Activated naive CD4-positive, alpha-beta T cell treated with anti-CD3 and anti-CD28 coated beads, Interleukin-2, amount 10 ng/mL, durations not matched to agents 7 days and 5 days (primary cell): ENCODE results near the gene ARL6IP4.

Experiments used
- CTCF ChIA-PET: fragments of 350-600 bp; sonication (Branson Sonifier 250); formaldehyde crosslinking; loops from one replicate; lab custom pipeline; 2021; ENCODE audit warnings: antibody characterized with exemption; lab: Charles Lee
- DNase-seq: peaks from one replicate; pipeline ENCODE4 v3.0.0-alpha.2; 2020
- H3K27ac Mint-ChIP-seq: one replicate; pipeline ENCODE4 v1.8.0; 2021; ENCODE audit warnings: mild to moderate bottlenecking, moderate library complexity, mixed read lengths
- H3K27me3 Mint-ChIP-seq: one replicate; pipeline ENCODE4 v1.8.0; 2021; ENCODE audit warnings: mild to moderate bottlenecking, mixed read lengths
- H3K36me3 Mint-ChIP-seq: one replicate; pipeline ENCODE4 v1.8.0; 2021; ENCODE audit warnings: mixed read lengths
- H3K4me1 Mint-ChIP-seq: one replicate; pipeline ENCODE4 v1.8.0; 2021; ENCODE audit warnings: mixed read lengths
- H3K4me3 Mint-ChIP-seq: one replicate; pipeline ENCODE4 v1.8.0; 2021; ENCODE audit warnings: mild to moderate bottlenecking, moderate library complexity, mixed read lengths
- H3K9me3 Mint-ChIP-seq: one replicate; pipeline ENCODE4 v1.8.0; 2021; ENCODE audit warnings: mixed read lengths

Gene ARL6IP4

DNA sequence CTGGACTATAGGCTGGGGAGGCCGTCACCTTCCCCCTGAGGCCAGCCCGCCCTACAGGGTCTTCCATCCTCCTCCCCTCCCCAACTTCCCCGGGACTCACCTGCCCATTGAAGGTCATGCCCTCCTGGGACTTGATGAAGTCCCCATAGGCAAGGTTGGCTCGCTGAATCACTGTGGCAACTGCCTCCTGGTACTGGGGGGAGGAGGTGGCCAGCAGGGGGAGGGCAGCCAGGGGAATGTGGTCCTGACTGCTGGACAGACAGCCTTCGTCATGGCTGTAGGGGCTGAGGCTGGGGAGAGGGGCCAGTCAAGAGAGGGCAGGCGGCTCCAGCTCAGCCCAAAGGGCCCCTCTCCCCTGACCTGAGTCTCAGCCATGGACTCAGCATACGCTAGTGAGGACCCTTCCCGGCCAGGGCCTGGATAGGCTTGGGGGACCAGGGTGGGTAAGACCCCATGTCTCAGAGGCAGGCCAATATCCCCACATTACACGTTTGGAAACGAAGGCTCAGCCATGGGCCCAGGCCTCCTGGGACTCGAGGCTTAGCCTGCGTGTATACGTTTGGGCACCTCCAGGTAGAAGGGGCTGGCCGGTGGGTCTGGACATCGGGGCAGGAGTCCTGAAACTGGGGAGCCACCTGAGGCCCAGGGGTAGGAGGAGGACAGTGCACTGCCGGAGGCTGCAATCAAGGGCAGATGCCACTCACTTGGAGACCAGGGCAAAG, 16.3 kb downstream of the ARL6IP4 start:
- H3K36me3 Mint-ChIP-seq, result peaks cover 1% of the 10 kb centered on the region
- CTCF ChIA-PET, result no interaction called here
- H3K4me3 Mint-ChIP-seq, result no peak overlapping the region
- no peaks in the 10 kb centered on the region for H3K4me1 Mint-ChIP-seq
- no peaks in the 10 kb centered on the region for H3K9me3 Mint-ChIP-seq
- no peak for DNase-seq
- peak overlapping the region; percentile 19 for H3K27ac Mint-ChIP-seq
- no peaks in the 10 kb centered on the region for H3K27me3 Mint-ChIP-seq

DNA sequence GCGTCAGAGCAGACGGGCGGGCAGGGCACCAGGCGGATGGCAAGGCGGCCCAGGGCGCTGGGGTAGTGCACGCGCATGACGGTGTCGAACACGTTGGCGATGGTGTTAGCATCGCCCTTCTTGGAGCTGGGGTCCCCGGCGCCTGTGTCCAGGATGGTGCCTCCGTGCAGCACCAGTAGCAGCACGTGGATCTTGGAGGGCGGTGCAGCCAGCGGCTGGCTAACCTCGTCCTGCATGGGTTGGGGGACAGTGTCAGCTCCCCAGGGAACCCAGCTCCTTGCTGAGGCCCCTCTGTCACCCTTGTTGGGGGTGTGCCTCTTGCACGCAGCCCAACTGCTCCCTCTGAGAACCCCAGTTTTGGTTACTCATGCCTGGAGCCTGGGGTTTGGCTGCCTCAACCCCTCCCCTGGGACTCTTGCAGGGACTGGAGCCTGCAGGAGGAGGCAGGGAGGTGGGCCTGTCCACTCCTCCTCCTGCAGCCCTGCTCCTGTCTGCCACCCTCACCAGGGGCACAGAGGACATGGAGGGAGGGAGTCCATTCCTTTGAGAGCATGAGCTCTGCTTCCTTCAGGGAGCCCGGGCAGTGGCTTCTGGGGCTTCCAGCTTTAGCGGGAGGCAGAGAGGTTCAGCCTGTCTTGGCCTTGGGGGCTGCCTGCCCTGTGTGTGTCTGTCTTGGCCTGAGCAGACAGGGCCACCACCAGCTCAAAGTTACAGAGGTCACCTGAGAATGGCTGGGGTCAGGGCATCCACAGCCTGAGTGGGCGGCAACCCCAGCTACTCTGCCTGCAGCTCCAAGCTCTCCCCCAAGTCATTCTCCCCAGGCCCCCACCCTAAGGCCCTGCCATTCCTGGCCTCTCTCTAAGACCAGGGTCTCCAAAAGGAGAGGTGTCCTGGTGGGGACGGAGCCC, 17.1 kb downstream of the ARL6IP4 start:
- H3K27ac Mint-ChIP-seq, result peak overlapping the region; percentile 19
- H3K9me3 Mint-ChIP-seq, result no peaks in the 10 kb centered on the region

GRCh38 chr12:122998316-122998715, 17.8 kb downstream of the ARL6IP4 start:
- no peaks in the 10 kb centered on the region for H3K9me3 Mint-ChIP-seq
- H3K4me3 Mint-ChIP-seq, result no peak overlapping the region
- peak overlapping the region; percentile 45 for H3K27ac Mint-ChIP-seq
- CTCF ChIA-PET, result no interaction called here
- H3K27me3 Mint-ChIP-seq, result no peaks in the 10 kb centered on the region
- H3K36me3 Mint-ChIP-seq, result peaks cover 1% of the 10 kb centered on the region
- DNase-seq, result no peak
- no peaks in the 10 kb centered on the region for H3K4me1 Mint-ChIP-seq

More for the DNA sequence above, 17.1 kb downstream of the ARL6IP4 start:
- CTCF ChIA-PET, result no interaction called here
- DNase-seq, result no peak
- Mint-ChIP-seq H3K36me3 (peaks cover 1% of the 10 kb centered on the region), H3K4me1 (no peaks in the 10 kb centered on the region), H3K27me3 (no peaks in the 10 kb centered on the region), H3K4me3 (no peak overlapping the region)

DNA sequence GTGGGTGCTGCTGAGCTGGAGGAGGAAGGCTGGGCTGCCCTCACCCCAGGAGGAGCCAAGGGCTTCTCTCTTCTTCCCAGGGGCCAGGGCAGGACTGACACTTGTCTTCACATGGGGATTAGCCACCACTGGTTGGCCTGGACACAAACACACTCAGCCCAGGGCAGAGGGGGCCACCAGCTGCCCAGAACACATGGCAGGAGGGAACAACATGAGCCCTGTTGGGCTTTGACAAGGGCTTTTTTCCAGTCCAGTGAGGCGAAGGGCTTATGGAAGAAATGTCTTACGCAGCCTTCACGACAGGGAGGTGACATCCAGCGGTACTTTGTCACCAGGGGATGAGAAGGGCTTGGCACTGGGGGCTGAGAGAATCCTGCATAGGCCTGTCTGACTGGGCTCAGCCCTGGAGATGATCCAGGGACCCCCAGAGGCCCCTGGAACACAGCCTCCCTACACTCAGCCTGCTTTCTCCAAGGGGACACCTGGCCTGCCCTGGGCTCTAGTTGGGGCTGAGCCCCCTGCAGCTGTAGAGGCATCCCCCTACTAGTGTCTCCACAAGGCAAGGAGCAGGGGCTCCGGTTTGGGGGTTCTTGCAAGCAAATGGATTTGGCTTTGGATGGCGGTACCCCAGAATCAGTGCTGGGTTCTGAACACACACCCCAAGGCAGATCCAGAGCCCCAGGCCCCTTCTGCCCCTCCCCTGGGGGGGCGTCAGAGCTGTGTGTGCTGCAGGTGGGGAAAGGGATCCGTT, 18.9 kb downstream of the ARL6IP4 start:
- no peak overlapping the region for H3K27ac Mint-ChIP-seq
- H3K4me1 Mint-ChIP-seq, result no peaks in the 10 kb centered on the region
- DNase-seq, result no peak
- H3K36me3 Mint-ChIP-seq, result peaks cover 3% of the 10 kb centered on the region
- no peaks in the 10 kb centered on the region for H3K9me3 Mint-ChIP-seq
- H3K27me3 Mint-ChIP-seq, result no peaks in the 10 kb centered on the region
- no peak overlapping the region for H3K4me3 Mint-ChIP-seq
- CTCF ChIA-PET, result interaction anchor here (1.4 kb wide), 1 partner anchor 12 kb away, joined by 3 read pairs; no protein-coding TSS in a partner anchor

DNA sequence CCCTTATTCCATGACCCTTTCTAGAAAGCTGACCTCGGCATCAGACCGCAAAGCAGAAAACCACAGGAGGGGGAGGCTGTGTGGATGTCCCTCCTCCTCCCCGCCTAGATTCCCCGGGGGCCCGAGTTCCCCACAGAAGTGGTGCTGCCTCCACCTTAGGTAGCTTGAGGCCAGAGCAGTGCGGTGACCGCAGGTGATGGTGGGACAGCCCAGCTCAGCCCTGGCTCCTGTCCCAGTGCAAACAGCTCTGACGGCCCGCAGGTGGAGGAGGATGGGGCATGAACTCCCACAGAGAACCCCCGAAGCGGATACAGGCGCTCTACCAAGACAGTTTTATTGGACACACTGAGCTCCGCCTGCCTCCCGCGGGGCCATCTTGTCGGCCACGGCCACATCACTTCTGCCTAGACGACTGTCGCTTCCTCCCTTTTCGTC, 19.5 kb downstream of the ARL6IP4 start:
- CTCF ChIA-PET, result interaction anchor here (1.4 kb wide), 1 partner anchor 12 kb away, joined by 3 read pairs; no protein-coding TSS in a partner anchor
- H3K4me1 Mint-ChIP-seq, result no peaks in the 10 kb centered on the region
- H3K4me3 Mint-ChIP-seq, result no peak overlapping the region
- H3K27me3 Mint-ChIP-seq, result no peaks in the 10 kb centered on the region
- no peak overlapping the region for H3K27ac Mint-ChIP-seq
- H3K36me3 Mint-ChIP-seq, result peaks cover 4% of the 10 kb centered on the region
- H3K9me3 Mint-ChIP-seq, result no peaks in the 10 kb centered on the region
- no peak for DNase-seq

GRCh38 chr12:123000578-123000977, 20.1 kb downstream of the ARL6IP4 start:
- Mint-ChIP-seq H3K4me1 (no peaks in the 10 kb centered on the region), H3K4me3 (no peak overlapping the region), H3K27ac (no peak overlapping the region), H3K27me3 (no peaks in the 10 kb centered on the region), H3K9me3 (no peaks in the 10 kb centered on the region), H3K36me3 (peaks cover 4% of the 10 kb centered on the region)
- no peak for DNase-seq
- CTCF ChIA-PET, result no interaction called here

DNA sequence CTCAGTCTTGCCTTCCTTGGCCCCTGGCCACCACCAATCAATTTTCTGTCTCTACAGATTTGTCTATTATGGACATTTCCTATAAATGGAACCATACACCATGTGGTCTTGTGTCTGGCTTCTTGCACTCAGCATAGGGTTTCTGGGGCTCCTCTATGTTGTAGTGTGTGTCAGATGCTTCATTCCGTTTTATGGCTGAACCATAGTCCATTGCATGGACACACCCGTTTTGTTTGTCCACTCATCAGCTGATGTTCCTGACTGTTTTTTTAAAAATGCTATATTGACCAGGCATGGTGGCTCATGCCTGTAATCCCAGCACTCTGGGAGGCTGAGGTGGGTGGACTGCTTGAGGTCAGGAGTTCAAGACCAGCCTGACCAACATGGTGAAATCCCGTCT, 21.0 kb downstream of the ARL6IP4 start:
- DNase-seq, result no peak
- Mint-ChIP-seq H3K27ac (no peak overlapping the region), H3K4me3 (no peak overlapping the region), H3K4me1 (no peaks in the 10 kb centered on the region), H3K36me3 (peaks cover 4% of the 10 kb centered on the region), H3K27me3 (no peaks in the 10 kb centered on the region), H3K9me3 (no peaks in the 10 kb centered on the region)
- CTCF ChIA-PET, result no interaction called here

- no peaks in the 10 kb centered on the region for H3K4me1 Mint-ChIP-seq
- CTCF ChIA-PET, result no interaction called here
- peaks cover 9% of the 10 kb centered on the region for H3K36me3 Mint-ChIP-seq
- H3K27ac Mint-ChIP-seq, result peak overlapping the region; percentile 76
- DNase-seq, result no peak
- H3K4me3 Mint-ChIP-seq, result no peak overlapping the region
- H3K9me3 Mint-ChIP-seq, result no peaks in the 10 kb centered on the region
- H3K27me3 Mint-ChIP-seq, result no peaks in the 10 kb centered on the region
Observed at GRCh38 chr12:123003257-123003656, 22.8 kb downstream of the ARL6IP4 start.

GRCh38 chr12:123004287-123004686, 23.8 kb downstream of the ARL6IP4 start:
- Mint-ChIP-seq H3K27ac (no peak overlapping the region), H3K27me3 (no peaks in the 10 kb centered on the region), H3K4me3 (no peak overlapping the region), H3K9me3 (no peaks in the 10 kb centered on the region), H3K4me1 (no peaks in the 10 kb centered on the region), H3K36me3 (peaks cover 13% of the 10 kb centered on the region)
- no peak for DNase-seq
- CTCF ChIA-PET, result no interaction called here

DNA sequence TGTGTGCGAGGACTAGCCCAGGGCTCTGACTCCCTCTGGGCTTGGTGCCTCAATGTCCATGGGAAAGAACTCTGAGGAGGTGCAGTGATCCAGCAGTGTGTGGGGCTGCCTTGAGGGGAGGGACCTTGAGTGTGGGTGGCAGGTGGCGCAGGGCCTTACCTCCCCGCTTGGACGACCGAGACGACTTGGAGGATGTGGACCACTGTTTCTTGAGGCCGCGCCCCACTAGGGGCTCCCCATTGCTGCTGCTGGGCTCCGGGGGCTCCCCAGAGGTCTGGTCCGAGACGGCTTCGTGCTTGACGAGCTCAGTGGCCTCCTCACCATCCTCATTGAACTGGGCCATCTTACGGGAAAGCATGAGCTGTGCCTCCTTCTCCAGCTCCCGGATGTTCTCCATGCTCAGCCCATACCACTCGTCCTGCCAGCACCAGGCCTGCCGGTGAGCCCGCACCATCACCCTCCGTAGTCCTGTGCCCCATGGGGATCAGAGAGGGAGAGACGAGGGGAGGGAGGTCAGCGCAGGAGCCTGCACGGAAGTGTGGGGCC, 24.7 kb downstream of the ARL6IP4 start:
- Mint-ChIP-seq H3K4me1 (no peaks in the 10 kb centered on the region), H3K9me3 (no peaks in the 10 kb centered on the region), H3K36me3 (peaks cover 13% of the 10 kb centered on the region), H3K27ac (no peak overlapping the region), H3K27me3 (no peaks in the 10 kb centered on the region), H3K4me3 (no peak overlapping the region)
- CTCF ChIA-PET, result no interaction called here
- DNase-seq, result no peak

GRCh38 chr12:123006977-123007376, 26.5 kb downstream of the ARL6IP4 start:
- no peaks in the 10 kb centered on the region for H3K27me3 Mint-ChIP-seq
- H3K27ac Mint-ChIP-seq, result no peak overlapping the region
- no peaks in the 10 kb centered on the region for H3K9me3 Mint-ChIP-seq
- no peaks in the 10 kb centered on the region for H3K4me1 Mint-ChIP-seq
- no peak overlapping the region for H3K4me3 Mint-ChIP-seq
- H3K36me3 Mint-ChIP-seq, result peaks cover 11% of the 10 kb centered on the region
- CTCF ChIA-PET, result no interaction called here
- DNase-seq, result no peak

GRCh38 chr12:123010110-123010509, 29.6 kb downstream of the ARL6IP4 start:
- no peak for DNase-seq
- Mint-ChIP-seq H3K36me3 (peaks cover 13% of the 10 kb centered on the region), H3K27me3 (no peaks in the 10 kb centered on the region), H3K4me1 (no peaks in the 10 kb centered on the region), H3K4me3 (no peak overlapping the region), H3K9me3 (no peaks in the 10 kb centered on the region), H3K27ac (no peak overlapping the region)
- CTCF ChIA-PET, result no interaction called here

GRCh38 chr12:123010681-123011080, 30.2 kb downstream of the ARL6IP4 start:
- no peak overlapping the region for H3K4me3 Mint-ChIP-seq
- H3K27ac Mint-ChIP-seq, result no peak overlapping the region
- CTCF ChIA-PET, result no interaction called here
- H3K4me1 Mint-ChIP-seq, result no peaks in the 10 kb centered on the region
- H3K27me3 Mint-ChIP-seq, result no peaks in the 10 kb centered on the region
- peaks cover 14% of the 10 kb centered on the region for H3K36me3 Mint-ChIP-seq
- DNase-seq, result no peak
- H3K9me3 Mint-ChIP-seq, result no peaks in the 10 kb centered on the region

DNA sequence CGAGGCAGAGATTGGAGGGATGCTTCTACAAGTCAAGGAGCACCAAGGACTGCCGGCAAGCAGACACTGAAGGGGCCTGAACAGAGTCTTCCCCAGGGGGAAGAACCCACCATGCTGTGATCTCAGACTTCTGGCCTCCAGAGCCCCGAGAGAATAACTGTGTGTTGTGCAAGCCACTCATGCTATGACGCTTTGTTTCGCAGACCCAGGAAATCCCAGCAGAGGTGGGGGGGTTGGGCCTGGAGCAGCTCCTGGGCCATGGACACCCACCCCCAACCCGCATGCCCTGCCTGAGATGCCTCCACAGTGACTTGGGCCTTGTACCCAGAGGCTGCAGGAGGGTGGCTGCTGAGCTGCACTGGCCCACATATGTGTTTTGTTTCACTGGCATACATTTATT, 31.2 kb downstream of the ARL6IP4 start:
- CTCF ChIA-PET, result interaction anchor here (1.3 kb wide), 1 partner anchor 12 kb away, joined by 3 read pairs; no protein-coding TSS in a partner anchor
- Mint-ChIP-seq H3K4me3 (no peak overlapping the region), H3K27ac (no peak overlapping the region), H3K4me1 (no peaks in the 10 kb centered on the region), H3K27me3 (no peaks in the 10 kb centered on the region), H3K36me3 (peaks cover 16% of the 10 kb centered on the region), H3K9me3 (no peaks in the 10 kb centered on the region)
- DNase-seq, result no peak
